Stimulated activated CD4-positive, alpha-beta T cell treated with anti-CD3 and anti-CD28 coated beads, Interleukin-15, amount 100 ng/mL, for 48 hours (primary cell): ENCODE results near the gene RALGPS2.

Experiments used
- DNase-seq, 2 donors: peaks; one replicate each; pipeline ENCODE4 v3.0.0-alpha.2; 2020; ENCODE audit warnings: low read depth in 2 of 2

Gene RALGPS2

DNA sequence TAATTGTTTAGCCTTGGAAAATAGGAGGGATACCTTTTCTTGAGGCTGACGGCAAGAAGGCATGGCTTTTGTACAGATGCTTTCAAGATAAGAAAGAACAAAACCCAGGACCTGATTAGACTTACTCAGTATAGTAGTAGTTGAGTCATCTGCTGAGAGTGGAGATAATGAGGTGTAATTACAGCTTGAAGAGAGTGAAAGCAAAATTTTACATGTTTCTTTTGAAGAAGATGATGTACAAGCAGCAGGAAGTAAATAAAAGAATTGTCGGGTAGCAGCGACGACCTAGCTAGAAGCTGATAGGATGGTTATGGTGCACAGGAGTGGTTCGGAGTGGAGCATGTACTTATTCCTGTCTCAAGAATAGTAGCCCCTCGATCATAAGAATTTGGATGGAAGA is 139.3 kb downstream of the RALGPS2 start:
- DNase-seq = no peak

DNA sequence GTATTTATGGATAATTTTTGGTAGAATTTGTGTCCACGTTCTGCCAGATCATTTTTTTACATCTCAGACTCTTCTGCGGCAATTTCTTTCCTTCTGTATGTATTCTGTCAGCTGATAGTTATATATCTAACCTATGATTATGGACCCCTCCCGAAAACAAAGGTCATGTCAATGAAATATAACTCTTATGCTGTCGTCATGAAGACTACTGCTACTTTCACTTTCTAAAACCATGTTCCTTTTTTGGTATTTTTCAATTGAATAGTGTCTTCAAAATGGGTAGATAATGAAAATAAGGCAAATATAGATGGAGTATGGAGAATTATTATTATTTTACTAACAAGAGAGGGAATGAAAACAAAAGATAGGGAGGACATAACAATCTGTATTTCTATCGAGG is 142.6 kb downstream of the RALGPS2 start:
- DNase-seq = no peak

DNA sequence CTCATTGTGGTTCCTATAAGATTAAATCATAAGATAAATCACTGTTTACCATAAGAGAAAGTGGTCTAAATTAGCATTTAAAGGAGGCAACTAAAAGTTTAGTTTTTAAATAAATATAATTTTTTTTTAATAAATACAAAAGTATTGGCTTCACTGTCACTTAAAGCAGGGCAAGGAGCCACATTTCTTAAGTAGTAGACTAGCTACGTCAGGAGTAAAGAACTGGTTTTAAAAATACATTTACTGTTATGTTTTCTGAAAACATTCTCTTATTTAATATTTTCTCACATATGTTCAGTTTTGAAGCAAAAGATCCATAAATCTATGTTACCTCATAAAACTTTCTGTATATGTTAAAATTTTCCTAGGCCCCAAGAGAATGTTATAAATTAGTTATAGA is 143.7 kb downstream of the RALGPS2 start:
- DNase-seq = no peak

DNA sequence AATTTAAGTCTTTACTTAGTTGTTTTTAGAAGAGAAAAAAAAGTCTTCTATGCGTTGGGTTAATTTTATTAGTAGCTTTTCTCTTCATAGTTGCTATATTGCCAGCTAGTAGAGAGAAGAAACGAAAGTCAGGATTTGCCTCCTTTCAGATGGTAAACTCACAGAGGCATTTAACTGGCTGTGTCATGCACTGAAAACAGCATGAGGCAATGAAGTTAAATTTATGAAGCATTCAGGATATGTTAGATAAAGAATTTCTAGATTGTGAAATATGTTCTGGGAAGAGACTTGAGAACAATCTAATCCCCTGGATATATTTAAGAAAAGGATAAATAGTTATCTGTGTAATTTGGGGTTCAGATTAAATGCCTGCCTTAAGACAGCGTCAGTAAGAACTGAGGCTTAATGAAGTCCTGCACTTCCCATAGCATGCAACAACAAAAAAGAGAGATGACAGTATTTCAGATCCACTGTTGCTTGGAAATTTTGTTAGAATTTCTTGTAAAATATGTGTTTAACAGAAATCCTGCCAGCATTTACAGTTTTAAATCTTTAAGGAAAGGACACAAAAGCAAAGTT is 144.2 kb downstream of the RALGPS2 start:
- no peak for DNase-seq

DNA sequence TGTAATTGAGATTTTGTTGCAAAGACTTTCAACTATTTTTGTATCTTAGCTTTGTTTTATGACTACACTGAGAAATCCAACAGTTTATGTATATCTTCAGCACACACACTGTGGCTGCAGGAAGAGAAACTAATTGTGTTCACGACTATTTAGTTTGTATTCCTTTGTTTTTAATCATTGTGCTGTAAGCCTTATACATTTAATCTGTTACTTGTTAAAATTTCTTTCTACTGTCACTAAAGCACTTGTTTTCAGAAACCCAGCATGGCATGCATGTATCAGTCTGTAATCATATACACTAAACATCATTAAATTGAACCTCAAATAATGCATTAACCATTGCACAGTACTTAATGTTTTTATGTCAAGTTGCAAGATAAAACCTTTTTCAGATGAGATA is 145.2 kb downstream of the RALGPS2 start:
- no peak for DNase-seq

DNA sequence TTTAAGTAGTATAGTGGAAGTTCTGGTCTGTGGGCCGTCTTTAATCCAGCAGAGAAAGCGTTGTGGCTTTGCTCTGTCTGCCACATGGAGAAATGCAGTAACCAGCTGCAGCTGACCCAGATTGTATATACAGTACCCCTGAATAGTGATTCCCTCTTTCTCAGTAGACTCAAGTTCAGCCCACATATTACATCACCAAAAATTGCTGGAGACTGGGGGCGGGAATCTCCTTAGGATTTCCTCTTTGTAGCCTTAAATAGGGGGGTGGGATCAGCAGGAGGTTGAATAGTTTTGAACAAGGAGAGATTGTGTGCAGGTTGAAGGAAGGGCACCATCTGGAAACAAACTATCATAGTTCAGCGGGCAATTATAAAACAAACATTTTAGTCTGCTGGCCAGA is 145.9 kb downstream of the RALGPS2 start, which contains the start of gene ANGPTL1:
ANGPTL1 (minus strand) TSS at position 134 of the 400 bp plus-strand sequence. CDS start 5,301 bp downstream, outside the sequence.
- DNase-seq = no peak

DNA sequence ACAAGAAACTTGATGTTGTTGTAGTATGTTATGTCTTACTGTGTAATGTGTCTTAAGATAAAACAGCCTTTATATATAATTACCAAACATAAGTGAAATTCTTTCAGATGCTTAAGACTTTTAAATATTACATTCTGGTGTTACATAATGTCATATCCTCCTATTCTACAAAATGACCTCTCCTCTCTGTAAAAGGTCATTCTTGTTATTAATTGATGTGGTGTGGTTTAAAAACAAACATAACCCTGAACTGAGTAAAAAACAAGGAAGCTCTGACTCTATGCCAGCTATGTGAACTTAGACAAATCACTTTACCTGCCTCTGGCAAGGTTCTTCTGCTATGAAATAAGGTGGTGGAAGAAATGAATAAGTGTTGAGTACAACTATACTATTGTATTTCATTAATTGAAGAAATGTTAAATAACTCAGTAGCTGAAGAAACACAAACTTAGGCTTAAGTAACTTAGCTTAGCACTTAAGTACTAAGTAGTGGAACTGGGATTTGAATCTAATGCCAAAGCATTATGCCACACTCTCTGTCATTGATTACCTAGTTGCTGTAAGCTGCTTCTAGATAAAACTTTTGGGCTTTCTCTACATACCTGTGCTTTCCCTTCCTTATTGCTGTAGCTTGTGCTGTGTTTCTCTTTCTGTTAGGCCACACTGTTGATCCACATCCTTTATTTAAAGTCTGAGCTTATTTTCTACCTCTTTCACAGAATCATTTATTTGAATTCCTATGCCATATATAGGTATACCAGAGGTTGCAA is 146.7 kb downstream of the RALGPS2 start:
- DNase-seq = no peak

DNA sequence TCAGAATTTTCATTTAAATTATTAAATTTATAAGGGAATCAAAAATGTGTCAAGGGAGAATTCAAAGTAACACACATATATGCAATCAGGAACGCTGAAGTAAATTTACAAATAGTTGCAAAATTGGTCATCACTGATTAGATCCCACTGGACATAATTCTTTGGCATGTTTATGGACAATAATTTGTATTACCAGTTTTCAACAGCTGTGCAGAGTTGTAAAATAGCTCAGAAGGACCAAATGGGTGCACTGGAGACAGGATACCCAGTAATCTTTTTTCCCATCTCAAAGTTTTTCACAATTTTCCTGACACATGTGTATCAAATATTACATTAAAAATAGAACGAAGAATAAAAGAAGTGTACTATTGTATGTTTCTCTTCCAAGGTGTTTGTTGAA is 149.9 kb downstream of the RALGPS2 start:
- no peak for DNase-seq

DNA sequence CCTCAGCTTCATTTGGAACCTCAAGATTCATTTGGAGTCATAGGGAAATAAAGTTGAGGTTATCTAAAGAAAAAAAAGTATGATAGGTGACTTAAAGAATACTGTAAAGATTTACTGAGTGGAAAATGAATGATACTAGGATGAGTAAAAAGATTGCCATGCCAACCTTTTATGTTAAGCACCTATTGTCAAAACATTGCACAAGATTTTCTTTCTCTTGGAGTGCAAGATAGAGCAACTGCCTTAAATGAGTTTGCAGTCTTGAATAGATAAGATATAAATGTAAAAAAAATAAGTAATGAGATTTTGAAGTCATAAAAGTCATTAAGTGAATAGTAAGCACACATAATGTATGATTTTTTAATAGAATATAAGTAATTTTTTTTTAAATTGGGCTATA is 150.9 kb downstream of the RALGPS2 start:
- no peak for DNase-seq

DNA sequence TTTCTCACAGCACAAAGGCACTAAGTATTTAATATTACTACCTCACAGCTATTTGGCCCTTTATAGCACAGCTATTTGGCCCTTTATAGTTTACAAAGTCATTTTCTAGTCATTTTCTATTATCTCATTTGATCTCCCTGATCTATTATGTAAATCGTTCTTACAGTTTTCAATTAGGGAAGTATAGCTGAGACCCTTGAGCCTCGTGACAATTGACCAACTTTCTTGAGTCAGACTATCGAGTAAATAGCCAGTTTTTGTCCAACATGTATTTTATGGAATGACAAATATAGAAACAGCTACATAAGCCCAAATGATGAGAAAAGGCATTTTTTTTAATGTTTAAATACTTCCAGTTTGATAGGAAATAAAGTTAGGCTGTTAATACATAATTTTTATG is 152.9 kb downstream of the RALGPS2 start:
- no peak for DNase-seq

DNA sequence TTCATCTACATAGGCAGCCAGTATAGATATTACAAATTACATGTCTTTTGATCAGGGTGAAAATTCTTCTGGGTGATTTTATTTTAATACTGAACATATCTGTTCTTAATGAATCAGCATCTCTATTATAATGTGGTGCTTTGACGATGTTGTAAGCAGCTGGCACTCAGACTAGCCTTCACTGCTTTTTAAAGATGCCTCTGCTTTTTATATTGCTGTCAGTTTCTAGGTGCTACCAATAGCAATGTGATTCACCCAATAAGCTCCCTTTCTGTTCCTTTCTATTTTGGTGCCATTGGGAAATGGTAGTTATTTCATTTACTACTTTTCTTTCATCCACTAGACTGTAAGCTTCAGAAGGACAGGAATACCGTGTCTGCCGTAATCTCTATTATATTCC is 156.9 kb downstream of the RALGPS2 start:
- DNase-seq = no peak

DNA sequence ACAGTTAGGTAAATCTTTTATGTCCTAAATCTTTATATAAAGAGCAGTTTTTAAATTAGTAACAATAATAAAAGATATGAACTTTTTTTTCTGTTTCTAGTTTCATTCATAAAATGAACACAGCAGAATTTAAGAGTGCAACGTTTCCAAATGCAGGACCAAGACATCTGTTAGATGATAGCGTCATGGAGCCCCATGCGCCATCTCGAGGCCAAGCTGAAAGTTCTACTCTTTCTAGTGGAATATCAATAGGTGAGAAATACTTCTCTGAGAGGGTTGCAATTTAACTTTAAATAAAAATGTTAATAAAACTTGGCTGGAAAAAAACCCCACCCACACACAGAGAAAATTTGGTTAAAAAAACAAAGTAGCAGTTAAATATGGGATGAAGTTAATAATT is 160.8 kb downstream of the RALGPS2 start:
- no peak for DNase-seq

DNA sequence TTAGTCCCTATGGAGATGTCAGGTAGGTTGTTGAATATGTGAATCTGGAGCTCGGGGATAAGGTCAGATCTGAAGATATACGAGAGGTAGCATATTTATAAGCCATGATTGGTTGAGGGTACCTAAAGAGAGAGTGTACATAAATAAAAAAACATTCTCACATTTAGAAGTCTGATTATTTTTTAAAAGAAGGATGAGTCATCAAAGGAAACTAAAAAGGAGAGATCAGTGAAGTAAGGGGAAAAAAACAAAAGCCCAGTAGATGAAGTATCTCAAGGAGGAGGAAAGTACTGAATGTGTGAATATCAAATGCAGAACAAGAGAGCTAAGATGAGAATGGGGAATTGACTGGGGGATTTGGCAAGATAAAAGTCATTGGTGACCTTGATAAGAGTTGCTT is 161.5 kb downstream of the RALGPS2 start:
- no peak for DNase-seq

DNA sequence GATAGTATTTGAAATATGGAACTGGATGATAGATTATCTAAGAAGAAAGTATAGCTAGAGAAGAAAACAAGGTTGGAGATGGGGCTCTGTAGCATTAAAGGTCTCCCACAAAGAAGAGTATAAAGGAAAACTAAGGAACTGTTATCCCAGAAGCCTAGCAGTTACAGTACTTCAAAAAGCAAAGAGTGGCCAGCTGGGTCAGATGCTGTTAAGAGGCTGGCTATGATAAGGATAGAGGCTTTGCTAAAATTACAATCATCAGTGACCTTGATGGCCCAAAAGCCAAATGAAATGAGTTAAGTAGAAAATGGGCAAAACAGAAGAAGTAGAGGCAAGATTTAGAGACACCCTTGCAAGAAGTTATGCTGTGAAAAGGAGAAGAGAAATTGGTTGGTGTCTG is 170.9 kb downstream of the RALGPS2 start:
- no peak for DNase-seq

DNA sequence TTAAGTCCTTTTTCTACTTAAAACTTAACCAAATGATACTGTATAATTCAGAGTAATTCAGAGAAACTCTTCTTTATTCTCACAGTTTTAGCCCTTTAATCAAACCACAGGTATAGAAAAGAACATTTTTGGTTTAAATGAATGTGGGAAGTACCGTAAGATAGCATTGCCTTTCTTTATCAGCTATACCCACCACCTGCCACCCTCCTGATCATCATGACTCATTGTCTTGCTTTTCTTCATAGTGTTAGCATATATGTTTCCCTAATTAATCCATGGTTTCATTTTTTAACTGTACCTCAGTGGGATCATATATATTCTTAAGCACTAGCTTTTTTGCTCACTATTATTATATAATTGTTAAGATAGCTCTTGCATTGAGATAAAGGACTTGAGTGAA is 173.4 kb downstream of the RALGPS2 start:
- DNase-seq = no peak

DNA sequence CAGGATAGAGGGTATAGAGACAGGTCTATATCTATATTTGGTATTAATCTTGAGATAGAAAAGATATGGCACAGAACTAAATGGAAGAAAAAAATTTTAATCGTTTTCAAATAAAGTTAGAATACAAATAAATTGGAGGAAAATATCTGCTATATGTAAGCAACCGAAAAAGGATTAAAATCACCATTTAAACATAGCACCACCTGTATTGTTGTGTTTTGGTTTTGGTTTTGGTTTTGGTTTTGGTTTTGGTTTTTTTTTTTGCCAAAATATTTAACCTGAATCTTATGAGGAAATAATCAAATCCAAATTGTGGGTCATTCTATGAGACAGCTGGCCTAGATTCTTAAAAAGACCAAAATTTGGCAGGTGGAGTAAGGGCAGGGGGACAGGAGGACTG is 174.4 kb downstream of the RALGPS2 start:
- no peak for DNase-seq

DNA sequence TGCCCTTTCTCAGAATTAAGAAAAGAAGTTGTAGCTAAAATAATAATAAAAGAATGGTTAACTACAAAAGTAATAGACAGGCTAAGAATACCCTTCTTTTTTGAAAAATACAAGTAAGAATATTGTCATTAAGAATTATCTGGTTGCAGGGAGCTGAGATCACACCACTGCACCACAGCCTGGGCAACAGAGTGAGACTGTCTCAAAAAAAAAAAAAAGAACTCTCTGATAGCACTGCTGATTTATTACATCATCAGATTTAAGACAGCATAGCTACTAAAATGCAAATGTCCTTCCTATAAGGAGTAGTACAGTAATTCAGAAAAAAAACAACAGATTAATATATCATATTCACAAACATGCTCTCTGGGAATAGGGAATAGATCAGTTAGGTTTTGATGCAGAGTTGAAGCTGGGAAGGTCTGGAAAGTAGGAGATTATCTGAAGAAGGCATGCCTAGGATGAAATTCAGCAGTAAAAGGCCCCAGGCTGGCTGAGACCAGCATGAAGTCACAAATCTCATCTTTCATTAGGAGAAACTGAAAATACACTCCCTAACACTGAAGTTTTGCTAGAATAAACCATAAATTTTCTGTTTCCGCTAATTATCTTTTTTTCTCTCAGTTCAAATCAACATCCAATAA is 176.6 kb downstream of the RALGPS2 start:
- DNase-seq = no peak

DNA sequence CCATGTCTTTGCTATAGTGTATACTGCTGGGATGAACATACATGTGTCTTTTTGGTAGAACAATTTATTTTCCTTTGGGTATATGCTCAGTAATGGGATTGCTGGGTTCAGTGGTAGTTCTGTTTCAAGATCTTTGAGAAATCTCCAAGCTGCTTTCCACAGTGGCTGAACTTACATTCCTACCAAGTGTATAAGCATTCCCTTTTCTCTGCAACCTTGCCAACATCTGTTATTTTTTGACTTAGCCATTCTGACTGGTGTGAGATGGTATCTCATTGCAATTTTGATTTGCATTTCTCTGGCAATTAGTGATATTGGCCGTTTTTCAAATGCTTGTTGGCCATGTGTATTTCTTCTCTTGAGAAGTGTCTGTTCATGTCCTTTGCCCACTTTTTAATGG is 183.3 kb downstream of the RALGPS2 start:
- no peak for DNase-seq

DNA sequence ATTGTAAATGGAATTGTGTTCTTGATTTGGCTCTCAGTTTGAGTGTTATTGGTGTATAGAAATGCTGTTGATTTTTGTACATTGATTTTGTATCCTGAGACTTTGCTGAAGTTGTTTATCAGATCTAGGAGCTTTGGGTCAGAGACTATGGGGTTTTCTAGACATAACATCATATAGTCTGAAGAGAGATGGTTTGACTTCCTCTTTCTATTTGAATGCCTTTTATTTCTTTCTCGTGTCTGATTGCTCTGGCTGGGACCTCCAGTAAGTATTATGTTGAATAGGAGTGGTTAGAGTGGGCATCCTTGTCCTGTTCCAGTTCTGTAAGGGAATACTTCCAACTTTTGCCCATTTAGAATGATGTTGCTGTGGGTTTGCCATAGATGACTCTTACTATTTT is 185.0 kb downstream of the RALGPS2 start:
- no peak for DNase-seq

DNA sequence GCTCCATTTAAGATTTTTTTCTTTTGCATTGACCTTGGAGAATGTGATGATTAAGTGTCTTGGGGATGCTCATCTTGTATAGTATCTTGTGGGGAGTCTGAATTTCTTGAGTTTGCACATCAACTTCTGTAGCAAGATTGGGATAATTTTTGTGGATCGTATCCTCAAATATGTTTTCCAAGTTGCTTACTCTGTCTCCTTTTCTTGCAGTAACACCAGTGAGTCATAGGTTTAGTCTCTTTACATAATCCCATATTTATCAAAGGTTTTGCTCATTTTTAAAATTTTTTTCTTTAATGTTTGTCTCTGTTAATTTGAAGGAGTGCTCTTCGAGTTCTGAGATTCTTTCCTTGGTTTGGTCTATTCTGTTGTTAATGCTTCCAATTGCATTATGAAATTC is 187.6 kb downstream of the RALGPS2 start:
- no peak for DNase-seq

DNA sequence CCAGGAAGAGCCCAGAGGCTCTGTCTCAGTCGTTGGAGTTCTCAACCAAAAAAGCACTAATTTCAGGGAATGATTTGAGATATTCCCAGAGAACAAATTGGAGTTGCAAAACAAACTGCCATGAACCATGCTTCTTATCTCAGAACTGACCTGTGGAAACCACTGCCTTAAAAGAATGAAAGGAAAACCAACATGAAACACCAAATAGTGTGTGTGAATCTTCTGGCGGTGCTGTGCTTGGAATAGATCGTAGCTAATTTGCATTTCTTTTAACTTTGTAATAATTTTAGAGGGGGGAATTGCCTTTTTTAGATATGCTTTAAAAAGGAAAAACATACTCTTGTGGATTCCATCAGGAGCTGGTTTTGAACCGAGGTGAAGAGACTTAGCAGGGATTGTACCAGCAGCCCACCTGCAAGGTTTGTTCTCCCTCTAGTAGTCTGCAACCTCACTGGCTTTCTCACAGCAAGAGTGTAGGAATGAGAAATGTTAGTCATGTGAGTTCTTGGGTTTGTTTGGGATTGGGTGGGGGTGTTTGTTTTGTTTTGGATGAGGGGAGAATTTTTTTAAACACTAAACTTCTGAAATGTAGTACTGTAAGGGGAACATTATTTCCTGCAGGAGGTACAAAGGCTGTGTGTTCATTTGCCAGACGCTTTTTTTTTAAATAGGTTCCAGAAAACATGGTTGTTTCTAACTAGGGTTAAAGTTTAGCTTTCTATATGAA is 191.6 kb downstream of the RALGPS2 start:
- no peak for DNase-seq

DNA sequence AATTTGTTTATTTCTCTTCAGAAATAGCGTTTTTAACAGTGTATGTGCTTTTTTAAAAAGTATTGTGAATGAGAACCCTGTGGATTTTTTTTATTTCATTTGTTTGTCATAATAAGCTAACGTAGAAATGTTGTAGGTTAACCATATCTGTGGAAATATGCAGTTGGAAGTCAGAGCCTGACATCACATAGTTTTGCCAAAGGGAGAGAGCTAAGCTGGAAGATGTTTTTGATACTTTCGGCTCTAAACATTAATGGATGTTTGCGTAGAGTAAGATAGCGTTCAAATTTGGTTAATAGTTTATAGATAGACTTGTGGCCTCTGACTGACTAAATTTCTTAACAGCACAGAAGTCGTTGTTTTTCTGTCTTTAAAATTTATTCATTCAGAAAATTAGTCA is 193.3 kb downstream of the RALGPS2 start:
- no peak for DNase-seq

DNA sequence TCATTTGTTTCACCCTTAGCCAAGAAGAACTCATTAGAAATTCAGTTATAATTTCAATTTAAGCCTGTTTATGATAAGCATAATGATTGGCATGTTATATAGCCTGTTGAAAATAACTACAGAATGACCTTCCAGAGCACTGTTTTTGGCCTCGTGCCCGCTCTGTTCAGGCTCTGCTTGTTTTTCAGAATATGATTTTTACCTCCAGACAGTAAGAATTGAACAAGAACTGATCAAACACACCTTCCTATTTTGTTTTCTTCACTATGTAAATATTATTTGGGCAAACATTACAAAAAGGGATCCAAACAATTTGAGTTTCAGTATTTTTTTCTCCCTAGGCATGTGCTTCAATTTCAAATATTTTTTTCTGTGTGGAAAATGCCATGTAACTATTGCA is 193.9 kb downstream of the RALGPS2 start:
- DNase-seq = no peak
